ENCODE measurements around the gene HSBP1L1. TPM values are rescaled to one million over a fixed set of nuclear protein-coding genes. Genes with fewer than 3 reads are reported as not detected.
A peak's percentile ranks its signal among the peaks of the same experiment; 100 is the strongest.

Gene HSBP1L1
- total RNA-seq, 1 donor from 2014 or later: 7.0 TPM

- no peak for TF ChIP-seq CTCF (IDR thresholded peaks at IDR 0.05; ENCODE audit: unreplicated experiment)
- Mint-ChIP-seq H3K27ac (no peak overlapping the region), H3K27me3 (no peaks in the 10 kb centered on the region), H3K9me3 (ENCODE audit: low read depth) (no peaks in the 10 kb centered on the region), H3K36me3 (ENCODE audit: insufficient read depth) (peaks cover 44% of the 10 kb centered on the region), H3K4me1 (ENCODE audit: low read depth) (peaks cover 15% of the 10 kb centered on the region), H3K4me3 (ENCODE audit: low read depth) (no peak overlapping the region)
- DNase-seq (ENCODE audit: low spot score, unreplicated experiment): no peak
Observed at GRCh38 chr18:79939096-79939495, 25.3 kb upstream of the HSBP1L1 start.

GRCh38 chr18:79940126-79940813 is 24.2 kb upstream of the HSBP1L1 start:
- no peak overlapping the region for H3K27ac Mint-ChIP-seq
- no peak for DNase-seq (ENCODE audit: low spot score, unreplicated experiment)
- peaks cover 6% of the 10 kb centered on the region for H3K4me1 Mint-ChIP-seq (ENCODE audit: low read depth)
- no peak for TF ChIP-seq CTCF (IDR thresholded peaks at IDR 0.05; ENCODE audit: unreplicated experiment)
- H3K36me3 Mint-ChIP-seq (ENCODE audit: insufficient read depth): peaks cover 39% of the 10 kb centered on the region
- H3K27me3 Mint-ChIP-seq: no peaks in the 10 kb centered on the region
- no peak overlapping the region for H3K4me3 Mint-ChIP-seq (ENCODE audit: low read depth)
- H3K9me3 Mint-ChIP-seq (ENCODE audit: low read depth): no peaks in the 10 kb centered on the region

- TF ChIP-seq CTCF (IDR thresholded peaks at IDR 0.05; ENCODE audit: unreplicated experiment): no peak
- Mint-ChIP-seq H3K36me3 (ENCODE audit: insufficient read depth) (peaks cover 33% of the 10 kb centered on the region), H3K27ac (no peak overlapping the region), H3K4me1 (ENCODE audit: low read depth) (peaks cover 9% of the 10 kb centered on the region), H3K9me3 (ENCODE audit: low read depth) (no peaks in the 10 kb centered on the region), H3K27me3 (no peaks in the 10 kb centered on the region), H3K4me3 (ENCODE audit: low read depth) (no peak overlapping the region)
- DNase-seq (ENCODE audit: low spot score, unreplicated experiment): no peak
Observed at GRCh38 chr18:79940814-79941472, 23.5 kb upstream of the HSBP1L1 start.

DNA sequence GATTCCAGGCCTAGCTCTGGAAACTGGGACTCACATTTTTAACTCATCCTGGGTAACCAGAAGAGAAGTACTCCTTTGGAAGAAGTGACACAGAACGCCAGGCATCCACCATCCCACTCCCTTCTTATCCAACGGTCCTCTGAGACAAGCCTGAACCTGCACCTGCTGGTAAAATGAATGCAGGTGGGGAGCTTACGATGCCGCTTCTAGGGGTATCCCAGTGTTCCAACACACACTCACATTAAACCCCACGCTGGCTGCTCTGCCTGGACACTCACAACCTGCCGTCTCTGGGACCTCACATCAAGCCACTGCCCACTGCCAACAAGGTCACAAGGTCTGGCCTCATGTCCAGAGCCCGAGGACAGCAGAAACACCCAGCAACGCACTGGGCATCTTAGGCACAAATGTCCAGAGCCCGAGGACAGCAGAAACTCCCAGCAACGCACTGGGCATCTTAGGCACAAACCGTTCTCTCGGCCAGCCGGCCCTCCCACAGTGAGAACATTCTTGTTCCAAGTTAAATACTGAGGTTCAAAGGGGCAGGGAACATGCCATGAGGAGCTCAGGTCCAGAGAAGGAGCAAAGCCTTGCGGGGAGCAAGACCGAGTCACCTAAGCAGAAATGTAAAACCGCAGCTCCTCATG is 22.8 kb upstream of the HSBP1L1 start:
- Mint-ChIP-seq H3K36me3 (ENCODE audit: insufficient read depth) (peaks cover 27% of the 10 kb centered on the region), H3K4me3 (ENCODE audit: low read depth) (no peak overlapping the region), H3K4me1 (ENCODE audit: low read depth) (peaks cover 10% of the 10 kb centered on the region), H3K9me3 (ENCODE audit: low read depth) (no peaks in the 10 kb centered on the region), H3K27ac (peak overlapping the region; percentile 45), H3K27me3 (no peaks in the 10 kb centered on the region)
- no peak for TF ChIP-seq CTCF (IDR thresholded peaks at IDR 0.05; ENCODE audit: unreplicated experiment)
- DNase-seq (ENCODE audit: low spot score, unreplicated experiment): no peak

DNA sequence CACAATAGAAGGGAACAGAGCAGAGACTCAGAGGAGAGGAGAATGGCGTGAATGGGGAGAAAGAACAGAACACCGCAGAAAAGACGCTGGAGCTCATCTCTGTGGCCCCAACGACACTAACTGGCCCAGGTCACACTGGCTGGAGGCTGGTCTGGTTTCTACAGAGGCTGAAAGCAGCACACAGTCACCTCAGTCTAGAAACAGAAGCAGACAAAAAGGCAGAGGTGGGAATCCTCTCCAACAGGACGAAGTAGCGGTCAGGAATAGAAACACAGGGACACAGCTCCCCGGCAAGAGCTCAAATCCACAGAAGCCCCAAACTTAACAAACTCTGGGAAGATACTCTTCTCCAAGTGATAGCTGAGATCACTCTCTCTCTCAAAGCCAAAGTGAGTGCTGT is 22.2 kb upstream of the HSBP1L1 start:
- no peak for TF ChIP-seq CTCF (IDR thresholded peaks at IDR 0.05; ENCODE audit: unreplicated experiment)
- H3K9me3 Mint-ChIP-seq (ENCODE audit: low read depth): no peaks in the 10 kb centered on the region
- peaks cover 10% of the 10 kb centered on the region for H3K4me1 Mint-ChIP-seq (ENCODE audit: low read depth)
- H3K27ac Mint-ChIP-seq: peak overlapping the region; percentile 45
- peaks cover 25% of the 10 kb centered on the region for H3K36me3 Mint-ChIP-seq (ENCODE audit: insufficient read depth)
- DNase-seq (ENCODE audit: low spot score, unreplicated experiment): no peak
- no peaks in the 10 kb centered on the region for H3K27me3 Mint-ChIP-seq
- H3K4me3 Mint-ChIP-seq (ENCODE audit: low read depth): no peak overlapping the region

Measured in progenitor cell of endocrine pancreas (in vitro differentiated cells).